Hindlimb muscle (tissue), 1 donor: ENCODE data around the gene RGP1. TPM values are rescaled to one million over a fixed set of nuclear protein-coding genes. Genes with fewer than 3 reads are reported as not detected.

Experiments used
- polyA plus RNA-seq: library from polyadenylated mRNA; unstranded; fragments of 120-200 nt; gene quantifications from one replicate; pipeline ENCODE4 v1.2.1, GENCODE V29; 2013; ENCODE audit not compliant: insufficient read length

RGP1 gene
- polyA plus RNA-seq, 1 donor: 20.8 TPM

Other genes starting within 250 kb of the RGP1 start
- gene TESK1, start 144.0 kb upstream of the RGP1 start, polyA plus RNA-seq: 51.2 TPM
- 2.6 TPM for gene CD72, start 130.9 kb upstream of the RGP1 start, polyA plus RNA-seq
- gene SIT1, start 98.4 kb upstream of the RGP1 start, polyA plus RNA-seq: not detected
- not detected for gene RMRP, start 91.3 kb upstream of the RGP1 start, polyA plus RNA-seq
- 21.0 TPM for gene CCDC107, start 91.0 kb upstream of the RGP1 start, polyA plus RNA-seq
- 5.6 TPM for gene ARHGEF39, start 84.1 kb upstream of the RGP1 start, polyA plus RNA-seq
- gene CA9, start 75.4 kb upstream of the RGP1 start, polyA plus RNA-seq: 0.50 TPM
- 10,018 TPM for gene TPM2, start 59.4 kb upstream of the RGP1 start, polyA plus RNA-seq
- 117 TPM for gene TLN1, start 17.1 kb upstream of the RGP1 start, polyA plus RNA-seq
- gene CREB3, start 16.6 kb upstream of the RGP1 start, polyA plus RNA-seq: 25.6 TPM
- 62.5 TPM for gene GBA2, start 59 bp upstream of the RGP1 start, polyA plus RNA-seq
- not detected for gene MSMP, start 5.0 kb downstream of the RGP1 start, polyA plus RNA-seq
- 20.4 TPM for gene NPR2, start 42.3 kb downstream of the RGP1 start, polyA plus RNA-seq
- gene SPAG8, start 63.0 kb downstream of the RGP1 start, polyA plus RNA-seq: 1.7 TPM
- gene HINT2, start 65.8 kb downstream of the RGP1 start, polyA plus RNA-seq: 30.4 TPM
- 0.35 TPM for gene FAM221B, start 79.4 kb downstream of the RGP1 start, polyA plus RNA-seq
- gene TMEM8B, start 79.9 kb downstream of the RGP1 start, polyA plus RNA-seq: 26.9 TPM
- not detected for gene OR13J1, start 121.1 kb downstream of the RGP1 start, polyA plus RNA-seq
- 0.83 TPM for gene HRCT1, start 156.9 kb downstream of the RGP1 start, polyA plus RNA-seq
- 2.3 TPM for gene SPAAR, start 160.2 kb downstream of the RGP1 start, polyA plus RNA-seq
- not detected for gene OR2S2, start 208.9 kb downstream of the RGP1 start, polyA plus RNA-seq